Loucy (cell line): ENCODE results near the gene OVCH1.
"Not testable (repeated sequence)": the region's sequence is repeated elsewhere in the genome, so short reads cannot be mapped to it uniquely, and the experiment has no call there.

ENCODE experiments used
- CTCF ChIP-seq: fragments of 200-600 bp; sonication (generic); conservative IDR thresholded peaks from 2 replicates; pipeline ENCODE4 v1.5.1; 2014; ENCODE audit warnings: mild to moderate bottlenecking, antibody characterized with exemption, low read length
- EZH2phosphoT487 ChIP-seq: fragments of 200-600 bp; IDR thresholded peaks from 2 replicates; pipeline ENCODE4 v1.6.1; 2018; ENCODE audit warnings: antibody characterized with exemption, mild to moderate bottlenecking, moderate library complexity, borderline replicate concordance

- TF ChIP-seq CTCF, EZH2phosphoT487: not testable (repeated sequence)
Measured at GRCh38 chr12:29386084-29386680, 111.3 kb downstream of the OVCH1 start.
